Measurements from ENCODE around the gene JAZF1.
"Not testable (repeated sequence)": the region's sequence is repeated elsewhere in the genome, so short reads cannot be mapped to it uniquely, and the experiment has no call there.

The JAZF1 gene

GRCh38 chr7:27897001-27897400 lies 283.6 kb downstream of the JAZF1 start:
- no peak for DNase-seq

DNA sequence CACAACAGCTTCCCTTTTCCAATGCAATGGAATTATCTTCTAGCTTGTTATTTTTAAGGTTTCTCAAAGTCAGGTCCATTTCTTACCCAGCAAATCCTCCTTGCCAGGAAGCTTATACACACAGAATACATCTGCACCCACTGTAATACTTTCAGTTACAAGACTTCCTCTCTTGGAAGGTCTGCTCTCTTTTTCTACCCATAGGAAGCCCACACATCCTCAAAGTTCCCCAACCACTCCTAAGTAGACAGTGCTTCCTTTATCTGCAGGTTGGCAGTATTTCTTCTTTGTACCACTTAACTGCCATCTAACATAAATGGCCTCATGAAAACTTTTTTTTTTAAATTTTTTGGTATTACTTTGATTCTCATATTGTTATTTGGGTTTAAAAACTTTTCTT lies 285.0 kb downstream of the JAZF1 start:
- DNase-seq: no peak

DNA sequence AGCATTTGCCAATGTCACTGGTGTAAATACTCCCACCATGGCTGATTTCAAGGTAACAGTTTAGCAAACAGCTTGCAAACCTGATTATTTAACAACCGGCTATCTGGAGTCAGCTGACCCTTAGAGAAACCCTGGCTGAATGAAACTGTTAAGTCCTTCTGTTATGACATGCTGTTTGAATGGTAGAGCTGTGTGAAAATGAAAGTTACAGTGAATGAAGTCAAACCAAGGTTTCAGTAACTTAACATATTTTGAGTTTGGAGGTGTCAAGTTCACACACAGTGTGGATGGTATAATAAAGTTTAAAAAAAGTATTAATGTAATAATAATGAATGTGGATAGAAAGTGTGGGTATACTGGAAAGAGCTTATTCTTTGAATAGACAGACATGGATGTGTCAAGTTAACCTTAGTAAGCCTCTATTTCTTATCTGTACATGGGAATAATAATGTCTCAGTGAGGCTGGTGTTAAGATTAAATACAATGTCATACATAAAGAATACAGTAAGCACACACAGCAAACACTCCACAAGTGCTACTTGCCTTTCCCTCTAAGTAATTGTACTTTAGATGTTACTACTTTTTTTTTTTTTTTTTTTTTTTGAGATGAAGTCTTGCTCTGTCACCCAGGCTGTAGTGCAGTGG lies 290.3 kb downstream of the JAZF1 start:
- DNase-seq: no peak

GRCh38 chr7:27889800-27890199 lies 290.8 kb downstream of the JAZF1 start:
- no peak for DNase-seq

DNA sequence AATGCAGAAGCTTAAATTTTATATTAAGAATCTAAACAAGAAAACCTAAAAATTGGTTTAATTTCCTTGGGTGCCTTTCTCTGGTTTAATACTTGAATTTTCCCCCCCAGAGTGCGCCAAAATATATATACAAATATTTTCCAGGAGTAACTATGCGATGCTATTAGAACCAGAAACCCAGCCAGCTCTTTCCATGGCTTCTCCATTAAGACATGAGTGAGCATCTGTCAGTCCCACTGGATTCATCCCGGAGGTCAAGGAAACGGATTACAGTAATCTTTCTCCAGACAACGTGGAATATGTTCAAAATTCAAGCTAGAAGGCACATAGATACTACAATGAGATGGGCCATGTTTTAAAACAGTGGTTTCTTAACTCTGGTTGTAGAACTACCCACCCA lies 291.9 kb downstream of the JAZF1 start:
- DNase-seq: no peak

GRCh38 chr7:27886710-27887109 lies 293.9 kb downstream of the JAZF1 start:
- DNase-seq: not testable (repeated sequence)

DNA sequence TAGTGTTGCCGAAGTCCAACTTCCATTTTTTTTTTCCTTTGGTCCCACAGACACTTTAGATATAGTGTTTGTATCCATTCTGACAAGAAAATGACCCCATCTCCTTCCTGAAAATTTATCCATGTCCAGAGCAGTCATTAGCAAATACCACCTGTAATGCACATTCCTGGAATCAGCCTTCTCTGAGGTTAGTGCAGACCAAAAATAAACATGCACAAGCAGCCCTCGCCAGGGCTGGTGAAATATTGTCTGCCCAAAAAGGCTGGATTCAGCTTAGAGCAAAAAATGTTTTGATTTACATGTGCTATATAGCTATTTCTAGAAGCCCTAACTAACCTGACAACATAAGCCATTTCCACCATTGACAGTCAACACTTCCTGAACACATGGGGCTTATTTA lies 294.9 kb downstream of the JAZF1 start:
- DNase-seq: no peak

GRCh38 chr7:27883696-27884095 lies 296.9 kb downstream of the JAZF1 start:
- no peak for DNase-seq

GRCh38 chr7:27876756-27877155 lies 303.8 kb downstream of the JAZF1 start:
- DNase-seq: no peak

- no peak for DNase-seq
These were observed 304.8 kb downstream of the JAZF1 start for GRCh38 chr7:27875832-27876231.

DNA sequence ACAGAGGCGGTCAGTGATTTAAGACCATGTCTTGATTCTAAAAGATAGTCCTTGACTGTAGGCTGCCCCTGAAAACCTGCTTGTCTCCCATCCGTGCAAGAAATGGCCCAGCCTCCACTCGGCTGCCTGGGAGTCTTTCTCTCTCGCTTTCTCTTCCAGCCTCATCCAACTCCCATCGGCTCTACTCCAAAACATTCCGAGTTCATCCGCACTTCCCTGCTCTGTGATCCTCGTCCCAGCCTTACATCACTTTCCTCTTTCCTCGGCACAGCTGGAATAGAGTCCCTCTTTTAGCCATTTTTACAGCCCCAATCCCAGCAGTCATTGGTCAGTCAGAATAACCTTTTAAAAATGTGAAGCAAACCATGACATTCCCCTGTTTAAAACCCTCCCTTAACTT lies 305.5 kb downstream of the JAZF1 start:
- no peak for DNase-seq

DNA sequence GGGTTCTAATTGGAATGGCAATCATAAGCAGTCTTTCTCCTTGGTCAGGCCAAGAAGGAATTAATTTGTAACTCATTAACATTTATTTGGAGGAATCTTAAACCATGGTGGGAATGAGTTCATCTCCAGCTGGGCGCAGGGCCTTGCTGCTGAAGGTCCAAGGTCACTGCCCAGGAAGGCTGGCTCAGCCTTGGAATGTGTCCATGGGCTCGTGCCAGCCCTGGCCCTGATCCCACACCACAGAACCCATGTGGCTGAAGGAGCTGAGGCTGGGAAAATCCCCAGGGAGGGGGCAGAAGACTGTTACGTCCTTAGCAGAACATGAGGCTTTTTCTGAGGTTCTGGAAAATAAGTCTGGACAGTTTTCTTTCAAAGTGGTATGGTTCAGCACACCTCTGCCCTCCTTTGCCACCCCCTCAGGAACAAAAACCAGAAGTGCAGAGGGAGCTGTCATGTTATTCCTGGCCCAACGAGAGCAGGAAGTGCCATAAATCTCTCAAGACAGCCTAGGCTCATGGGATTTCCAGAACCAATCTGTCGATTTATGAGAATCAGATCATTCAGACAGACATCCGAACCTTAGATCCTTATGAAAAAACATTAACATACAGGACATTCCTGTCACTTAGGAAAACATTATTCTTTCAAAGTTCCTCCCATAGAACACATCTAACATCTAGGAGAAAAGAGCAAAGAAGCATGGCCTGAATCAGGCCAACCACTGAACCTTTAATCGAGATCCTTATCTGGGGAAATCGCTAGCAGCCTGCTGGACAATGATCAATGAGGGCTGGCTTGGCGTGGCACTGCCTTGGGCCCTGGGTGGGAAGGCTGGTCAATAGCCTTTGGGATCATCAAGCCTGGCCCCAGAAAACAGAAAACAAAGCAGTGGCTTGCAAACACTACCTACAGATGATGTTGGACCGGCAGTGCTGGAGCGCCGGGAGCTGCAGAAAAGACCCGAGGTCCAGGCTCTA lies 306.3 kb downstream of the JAZF1 start:
- DNase-seq: no peak

GRCh38 chr7:27872356-27873275 lies 308.0 kb downstream of the JAZF1 start:
- no peak for DNase-seq

DNA sequence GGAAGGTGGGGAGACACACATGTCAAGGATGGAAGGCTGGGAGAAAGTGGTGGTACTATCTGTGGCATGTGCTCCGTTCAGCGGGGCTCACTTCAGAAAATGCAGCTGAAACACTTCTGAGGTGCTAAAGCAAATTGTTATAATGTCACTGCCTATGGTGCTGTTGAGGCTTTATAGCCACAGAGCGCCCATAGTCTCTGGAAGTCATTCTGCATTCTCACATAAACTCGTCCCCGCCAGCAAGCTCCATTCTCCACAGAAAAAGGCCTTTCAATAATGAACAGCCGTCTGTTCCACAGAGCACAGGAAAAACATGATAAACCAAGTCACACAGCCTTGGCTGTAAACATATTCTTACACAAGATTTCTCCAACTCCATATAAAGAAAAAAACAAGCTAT lies 308.7 kb downstream of the JAZF1 start:
- DNase-seq: no peak

- no peak for DNase-seq
These were observed 309.5 kb downstream of the JAZF1 start for GRCh38 chr7:27871086-27871485.

DNA sequence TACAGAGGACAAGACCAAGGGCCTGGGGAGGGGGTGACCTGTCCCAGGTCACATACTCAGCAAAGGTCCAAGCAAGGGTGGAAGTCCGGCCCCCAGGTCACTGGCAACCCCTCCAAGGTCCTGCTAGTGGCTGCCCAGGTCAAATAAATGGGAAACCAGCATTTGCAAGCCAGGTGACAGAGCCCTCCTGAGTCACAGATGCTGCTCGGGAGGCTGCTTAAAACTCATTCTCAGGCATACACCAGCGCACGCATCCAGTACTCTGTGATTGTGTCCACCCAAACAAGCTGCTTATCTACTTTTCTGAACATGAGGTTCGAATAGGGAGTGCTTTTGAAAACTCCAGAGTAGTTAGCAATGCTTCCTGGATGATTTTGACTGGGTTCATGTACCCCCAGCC lies 310.0 kb downstream of the JAZF1 start:
- no peak for DNase-seq

- no peak for DNase-seq
These were observed 311.5 kb downstream of the JAZF1 start for GRCh38 chr7:27869056-27869455.

DNA sequence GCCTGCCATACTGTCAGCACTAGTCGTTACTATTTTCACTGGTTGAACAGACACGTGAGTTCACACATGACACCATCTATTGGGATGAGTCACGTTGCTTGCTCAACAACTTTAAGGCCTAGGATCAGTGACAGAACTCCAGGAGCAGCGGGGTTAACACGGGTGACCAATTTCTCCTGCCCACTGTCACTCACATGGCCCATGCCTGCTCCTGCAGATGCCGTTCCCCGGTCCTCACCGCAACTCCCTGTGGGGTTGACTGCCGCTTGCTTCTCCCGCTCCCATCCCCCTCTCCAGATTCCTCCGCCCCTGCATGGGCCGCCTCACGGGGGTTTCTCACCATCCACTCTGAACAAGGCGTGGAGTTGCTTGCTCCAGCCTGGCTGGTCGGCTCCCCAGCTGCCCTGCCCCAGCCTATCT lies 312.5 kb downstream of the JAZF1 start:
- no peak for DNase-seq

DNA sequence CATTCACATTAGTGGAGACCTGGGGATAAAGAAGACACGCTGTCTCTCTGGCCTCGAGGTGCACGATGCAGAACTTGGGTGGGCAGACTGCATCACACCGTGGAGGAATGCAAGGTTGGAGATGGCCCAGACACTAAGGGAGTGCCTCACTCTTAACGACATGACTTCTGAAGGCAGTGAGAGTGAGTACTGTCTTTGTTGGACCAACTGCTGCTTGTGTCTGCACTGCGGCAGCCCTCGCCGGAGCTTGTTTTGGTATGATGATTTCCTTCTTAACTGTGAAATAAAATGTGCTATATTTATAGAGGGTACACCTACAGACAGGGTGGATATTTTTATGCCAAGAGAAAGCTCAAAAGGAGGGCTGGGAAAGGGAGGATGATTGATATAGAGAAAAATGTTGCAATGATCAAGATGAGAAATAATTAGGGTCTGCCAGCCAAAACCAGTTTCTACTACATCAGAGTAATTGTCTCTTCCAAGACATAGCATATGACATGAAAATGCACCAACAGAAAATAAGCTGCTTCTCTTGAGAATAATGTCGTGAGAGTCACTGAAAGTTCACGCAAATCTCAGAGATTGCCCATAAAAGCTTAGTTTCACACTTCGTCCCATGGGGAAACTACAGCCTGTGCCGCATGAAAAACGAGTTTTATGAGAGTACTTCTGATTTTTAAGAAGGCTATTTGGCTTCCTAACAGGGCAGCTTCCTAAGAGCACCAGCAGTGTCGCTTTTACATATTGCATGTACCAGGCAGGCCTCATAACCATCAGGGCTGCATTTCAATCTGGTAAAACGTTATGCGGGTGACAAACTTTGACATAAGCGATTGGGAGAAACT lies 313.5 kb downstream of the JAZF1 start:
- DNase-seq: no peak

DNA sequence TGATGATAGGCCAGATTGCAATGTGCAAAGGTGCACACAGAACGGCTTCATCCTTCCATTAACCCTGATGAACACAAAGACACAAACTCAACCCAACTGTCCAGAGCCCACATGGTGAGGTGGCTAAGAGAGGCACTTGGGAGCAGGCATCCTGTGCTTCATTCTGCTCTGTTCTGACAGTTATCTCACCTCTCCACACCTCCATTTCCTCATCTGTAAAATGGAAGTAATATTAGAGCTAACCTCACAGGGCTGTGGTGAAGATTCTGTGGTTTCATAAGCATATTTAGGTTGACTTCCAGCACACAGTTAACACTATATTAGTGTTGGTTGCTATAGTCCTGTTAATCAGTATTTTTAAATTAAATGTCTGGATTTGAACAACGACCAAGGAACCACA lies 314.3 kb downstream of the JAZF1 start:
- no peak for DNase-seq

DNA sequence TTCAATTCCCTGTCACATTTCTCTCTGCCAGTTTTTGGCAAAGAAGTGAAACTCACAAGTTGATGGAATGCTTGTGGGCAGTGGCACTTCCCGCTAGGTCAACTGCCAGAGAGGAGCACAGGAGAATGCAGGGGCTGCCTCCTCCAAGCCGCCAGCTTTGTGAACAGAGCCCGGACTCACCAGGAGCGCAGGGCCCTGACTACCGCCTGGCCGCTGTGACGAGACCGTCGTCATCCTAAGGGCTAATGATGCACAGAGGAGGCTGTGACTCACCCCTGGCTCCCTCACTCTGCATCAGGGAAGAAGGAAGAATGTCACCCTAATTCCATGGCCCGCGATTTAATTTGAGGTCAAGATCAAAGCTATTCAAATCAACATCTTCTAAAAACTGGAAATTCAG lies 316.7 kb downstream of the JAZF1 start:
- DNase-seq: no peak

GRCh38 chr7:27861747-27862146 lies 318.8 kb downstream of the JAZF1 start:
- no peak for DNase-seq
